ENCODE measurements around the gene GPR27. TPM values are rescaled to one million over a fixed set of nuclear protein-coding genes. Genes with fewer than 3 reads are reported as not detected.

Gene GPR27
- total RNA-seq, 1 experiment from 2014 or later: 0.07 TPM

DNA sequence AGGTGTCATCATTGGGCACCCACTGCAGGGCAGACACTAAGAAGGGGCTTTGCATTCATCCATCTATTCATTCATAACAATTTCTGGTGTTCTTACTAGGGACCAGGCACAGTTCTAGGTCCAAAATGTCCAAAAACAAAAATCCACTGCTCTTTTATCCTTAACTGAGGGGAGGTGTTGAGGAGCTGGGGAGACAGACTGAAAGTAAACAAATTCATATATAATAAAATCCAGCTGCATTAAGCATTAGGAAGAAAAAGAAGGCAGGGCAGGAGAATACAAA, 29.5 kb upstream of the GPR27 start:
- no peaks in the 10 kb centered on the region for H3K9me3 ChIP-seq (ENCODE audit: low read length)
- no peak for DNase-seq
- H3K27ac ChIP-seq (ENCODE audit: low read length): no peak overlapping the region
- H3K4me2 ChIP-seq (ENCODE audit: low read length): peak overlapping the region; percentile 96
- ATAC-seq: no peak; the same call in 1 of the 2 replicates
- H3K36me3 ChIP-seq (ENCODE audit: low read depth, low read length): no peaks in the 10 kb centered on the region
- peak overlapping the region; percentile 82 for H3K4me3 ChIP-seq (ENCODE audit: low read length)
- no peaks in the 10 kb centered on the region; the same call in 1 of the 2 replicates for H3K27me3 ChIP-seq (ENCODE audit: low read length)
- BruUV-seq (replicated peaks): TSS peak; percentile 47
- TF ChIP-seq EZH2phosphoT487 (IDR thresholded peaks at IDR 0.05; ENCODE audit: borderline replicate concordance, low read length) (no peak), EZH2 (IDR thresholded peaks at IDR 0.05; ENCODE audit: low read length, unreplicated experiment) (no peak)
- TF ChIP-seq, protein P1, sequence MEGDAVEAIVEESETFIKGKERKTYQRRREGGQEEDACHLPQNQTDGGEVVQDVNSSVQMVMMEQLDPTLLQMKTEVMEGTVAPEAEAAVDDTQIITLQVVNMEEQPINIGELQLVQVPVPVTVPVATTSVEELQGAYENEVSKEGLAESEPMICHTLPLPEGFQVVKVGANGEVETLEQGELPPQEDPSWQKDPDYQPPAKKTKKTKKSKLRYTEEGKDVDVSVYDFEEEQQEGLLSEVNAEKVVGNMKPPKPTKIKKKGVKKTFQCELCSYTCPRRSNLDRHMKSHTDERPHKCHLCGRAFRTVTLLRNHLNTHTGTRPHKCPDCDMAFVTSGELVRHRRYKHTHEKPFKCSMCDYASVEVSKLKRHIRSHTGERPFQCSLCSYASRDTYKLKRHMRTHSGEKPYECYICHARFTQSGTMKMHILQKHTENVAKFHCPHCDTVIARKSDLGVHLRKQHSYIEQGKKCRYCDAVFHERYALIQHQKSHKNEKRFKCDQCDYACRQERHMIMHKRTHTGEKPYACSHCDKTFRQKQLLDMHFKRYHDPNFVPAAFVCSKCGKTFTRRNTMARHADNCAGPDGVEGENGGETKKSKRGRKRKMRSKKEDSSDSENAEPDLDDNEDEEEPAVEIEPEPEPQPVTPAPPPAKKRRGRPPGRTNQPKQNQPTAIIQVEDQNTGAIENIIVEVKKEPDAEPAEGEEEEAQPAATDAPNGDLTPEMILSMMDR (conservative IDR thresholded peaks at IDR 0.05; ENCODE audit: low read depth, low read length): no peak
- POLR2A ChIA-PET (ENCODE audit: unreplicated experiment): interaction anchor here (0.6 kb wide), 1 partner anchor 19 kb away, joined by 4 read pairs; no protein-coding TSS in a partner anchor
- H4K20me1 ChIP-seq (ENCODE audit: low read length): no peaks in the 10 kb centered on the region
- peaks cover 9% of the 10 kb centered on the region for H3K4me1 ChIP-seq (ENCODE audit: insufficient read depth, low read length)
- peak overlapping the region; percentile 98 for H2AFZ ChIP-seq (ENCODE audit: low read length)
- no peaks in the 10 kb centered on the region for H3K79me2 ChIP-seq (ENCODE audit: low read length)
- H3K9me2 ChIP-seq (replicated peaks; ENCODE audit: low read length): no peaks in the 10 kb centered on the region
- peak overlapping the region; percentile 39; the same call in 1 of the 2 replicates for H3K9ac ChIP-seq (ENCODE audit: low read length)
- intact Hi-C loops (cut with micrococcal nuclease): no loop called here
- CTCF ChIA-PET: interaction anchor here (0.6 to 1.1 kb wide), 2 partner anchors 13 to 125 kb away, joined by 5 to 6 read pairs; no protein-coding TSS in a partner anchor
- no peaks in the 10 kb centered on the region for H3F3A ChIP-seq (ENCODE audit: low read length, unreplicated experiment)

DNA sequence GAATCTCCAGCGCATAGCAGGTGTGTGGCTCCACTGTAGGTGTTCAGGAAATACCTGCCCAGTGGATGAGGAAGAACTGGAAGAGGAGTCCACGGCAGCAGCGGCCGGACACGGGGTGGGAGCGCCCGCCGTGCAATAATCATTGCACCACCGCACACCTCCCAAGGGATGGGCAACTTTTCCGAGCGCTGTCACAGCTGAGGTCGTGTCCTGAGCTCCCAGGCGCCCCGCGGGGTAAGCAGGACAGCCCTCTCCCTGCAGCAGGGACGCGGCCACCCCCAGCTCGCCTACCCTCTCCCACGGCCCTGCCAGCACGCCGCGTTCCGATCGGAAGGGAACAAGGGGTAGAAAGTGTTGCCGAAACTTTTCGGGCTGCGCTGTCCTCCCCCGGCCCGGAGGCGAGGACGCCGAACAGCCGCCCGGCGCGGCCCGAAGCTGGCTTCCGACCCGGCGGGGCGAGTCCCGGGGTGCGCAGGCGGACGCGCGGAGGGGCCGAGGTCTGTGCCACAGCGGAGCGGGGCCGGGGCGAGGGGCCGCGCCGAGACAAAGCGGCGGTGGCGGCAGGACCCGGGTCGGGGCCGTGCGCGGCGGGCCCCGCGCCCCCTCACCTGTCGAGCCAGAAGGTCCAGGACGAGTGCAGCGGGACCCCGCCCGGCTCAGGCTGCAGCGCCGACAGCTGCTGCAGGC, 28.9 kb upstream of the GPR27 start:
- Histone ChIP-seq H3K27me3 (ENCODE audit: low read length) (no peaks in the 10 kb centered on the region; the same call in 1 of the 2 replicates), H3K4me2 (ENCODE audit: low read length) (peak overlapping the region; percentile 96), H3K4me3 (ENCODE audit: low read length) (peak overlapping the region; percentile 82), H3K36me3 (ENCODE audit: low read depth, low read length) (no peaks in the 10 kb centered on the region), H4K20me1 (ENCODE audit: low read length) (no peaks in the 10 kb centered on the region), H3K9me3 (ENCODE audit: low read length) (no peaks in the 10 kb centered on the region), H3K79me2 (ENCODE audit: low read length) (no peaks in the 10 kb centered on the region), H3F3A (ENCODE audit: low read length, unreplicated experiment) (no peaks in the 10 kb centered on the region), H3K27ac (ENCODE audit: low read length) (no peak overlapping the region), H2AFZ (ENCODE audit: low read length) (peak overlapping the region; percentile 98), H3K4me1 (ENCODE audit: insufficient read depth, low read length) (peaks cover 9% of the 10 kb centered on the region), H3K9me2 (replicated peaks; ENCODE audit: low read length) (no peaks in the 10 kb centered on the region), H3K9ac (ENCODE audit: low read length) (peak overlapping the region; percentile 39; the same call in 1 of the 2 replicates)
- ChIA-PET POLR2A (ENCODE audit: unreplicated experiment) (interaction anchor here (0.6 kb wide), 1 partner anchor 20 kb away, joined by 4 read pairs; no protein-coding TSS in a partner anchor), CTCF (interaction anchor here (1.1 kb wide), 1 partner anchor 14 kb away, joined by 6 read pairs; no protein-coding TSS in a partner anchor)
- DNase-seq: peak; percentile 23
- ATAC-seq: peak; percentile 68
- BruUV-seq (replicated peaks): no TSS peak
- TF ChIP-seq, protein P1 (conservative IDR thresholded peaks at IDR 0.05; ENCODE audit: low read depth, low read length): no peak
- TF ChIP-seq EZH2 (IDR thresholded peaks at IDR 0.05; ENCODE audit: low read length, unreplicated experiment): no peak
- no peak for TF ChIP-seq EZH2phosphoT487 (IDR thresholded peaks at IDR 0.05; ENCODE audit: borderline replicate concordance, low read length)
- intact Hi-C loops (cut with micrococcal nuclease): loop anchor here (5.0 kb wide), 2 partner anchors 133 to 1098 kb away; no protein-coding TSS in a partner anchor

Measured in PC-3 (cell line).